SU-DHL-6 (cell line): ENCODE measurements around the gene SYNDIG1.

Source experiments
- H2AFZ ChIP-seq: fragments of 200-600 bp; sonication (generic); 2 replicates; pipeline ENCODE4 v1.6.1; 2014; ENCODE audit warnings: low read depth, mild to moderate bottlenecking, moderate library complexity, mixed read lengths, antibody characterized with exemption, low read length; ENCODE audit not compliant: severe bottlenecking
- H3F3A ChIP-seq: fragments of 200-600 bp; shearing (Covaris generic); 2 replicates; pipeline ENCODE4 v1.6.0; 2016; ENCODE audit warnings: antibody characterized with exemption, mild to moderate bottlenecking; ENCODE audit not compliant: insufficient read depth
- H3K27ac ChIP-seq: fragments of 200-600 bp; sonication (generic); 2 replicates; pipeline ENCODE4 v1.5.1; 2016; ENCODE audit warnings: low read depth, mild to moderate bottlenecking, low read length, moderate library complexity, mixed read lengths
- H3K27me3 ChIP-seq: fragments of 200-600 bp; sonication (generic), shearing (Covaris generic); 2 replicates; pipeline ENCODE4 v1.6.0; 2014; ENCODE audit warnings: mild to moderate bottlenecking, low read length
- H3K36me3 ChIP-seq: fragments of 200-600 bp; sonication (generic); 2 replicates; pipeline ENCODE4 v1.6.1; 2014; ENCODE audit warnings: mild to moderate bottlenecking, low read length, mixed read lengths
- H3K4me2 ChIP-seq: fragments of 300-600, 200-600 bp; shearing (Covaris generic), sonication (generic); 2 replicates; pipeline ENCODE4 v1.6.0; 2014; ENCODE audit warnings: low read length, low read depth, mild to moderate bottlenecking; ENCODE audit not compliant: poor library complexity, severe bottlenecking
- H3K4me3 ChIP-seq: fragments of 200-600 bp; sonication (generic); 2 replicates; pipeline ENCODE4 v1.5.1; 2014; ENCODE audit warnings: antibody characterized with exemption, low read length, mild to moderate bottlenecking, mixed read lengths; ENCODE audit not compliant: insufficient read depth, poor library complexity, severe bottlenecking
- H3K79me2 ChIP-seq: fragments of 200-600 bp; sonication (generic); 2 replicates; pipeline ENCODE4 v1.6.1; 2014; ENCODE audit warnings: mild to moderate bottlenecking, low read length, moderate library complexity; ENCODE audit not compliant: insufficient read depth
- H3K9ac ChIP-seq: fragments of 200-600 bp; sonication (generic); 2 replicates; pipeline ENCODE4 v1.7.0; 2014; ENCODE audit warnings: mild to moderate bottlenecking, low read length
- H3K9me2 ChIP-seq: fragments of 200-600 bp; sonication (generic); replicated peaks from 2 replicates; pipeline ENCODE4 v1.6.1; 2014; ENCODE audit warnings: low read length; ENCODE audit not compliant: insufficient read depth
- H3K9me3 ChIP-seq: fragments of 200-600 bp; sonication (generic); 2 replicates; pipeline ENCODE4 v1.6.1; 2014; ENCODE audit warnings: low read length, mixed read lengths; ENCODE audit not compliant: insufficient read depth
- H4K20me1 ChIP-seq: fragments of 200-600 bp; sonication (generic); 2 replicates; pipeline ENCODE4 v1.6.1; 2014; ENCODE audit warnings: low read depth, mild to moderate bottlenecking, antibody characterized with exemption, low read length, moderate library complexity, mixed read lengths
- CTCF ChIP-seq: fragments of 200-600 bp; sonication (generic); IDR thresholded peaks from one replicate; pipeline ENCODE4 v1.5.1; 2017; ENCODE audit warnings: antibody characterized with exemption, mild to moderate bottlenecking, low read length, moderate library complexity; ENCODE audit not compliant: insufficient read depth, poor library complexity, severe bottlenecking
- EZH2phosphoT487 ChIP-seq: fragments of 200-600 bp; sonication (generic), shearing (Covaris generic); conservative IDR thresholded peaks from 2 replicates; pipeline ENCODE4 v1.6.1; 2018; ENCODE audit warnings: mild to moderate bottlenecking, antibody characterized with exemption, low read length, moderate library complexity, mixed read lengths

Gene SYNDIG1

DNA sequence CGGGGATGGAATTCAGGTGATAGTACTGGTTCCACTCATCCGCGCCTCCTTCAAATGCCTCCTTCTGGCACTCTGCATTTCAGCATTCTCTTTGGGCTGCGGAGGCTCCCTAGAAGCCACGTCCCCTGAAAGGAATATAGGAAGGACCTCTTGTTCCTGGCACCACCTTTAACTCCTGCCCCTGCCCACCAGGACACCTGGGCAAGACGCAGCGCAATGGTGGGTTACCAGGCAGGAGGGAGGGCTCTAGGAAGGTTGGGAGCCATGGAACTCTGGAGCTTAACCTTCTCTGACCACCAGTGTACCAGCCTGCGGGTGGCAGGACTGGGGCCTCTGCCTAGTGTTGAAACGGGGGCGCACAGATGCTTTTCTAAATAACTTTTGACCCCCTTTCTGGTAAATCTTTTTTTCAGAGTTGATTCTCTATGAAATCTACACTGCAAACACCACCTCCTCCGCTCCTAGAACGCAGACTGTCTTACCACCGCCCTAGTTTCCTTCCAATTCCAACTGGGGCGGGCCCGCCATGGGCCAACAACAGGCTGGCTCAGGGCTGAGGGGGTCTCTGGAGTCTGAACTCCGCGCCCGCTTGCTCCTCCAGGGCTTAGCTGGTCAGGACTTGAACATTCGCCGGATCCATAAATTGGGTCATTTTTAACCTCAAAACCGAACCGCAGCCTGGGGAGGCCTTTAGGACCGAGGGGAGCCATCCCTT, 871 bp upstream of the SYNDIG1 start:
- Histone ChIP-seq H3K9ac (no peak overlapping the region), H4K20me1 (no peaks in the 10 kb centered on the region), H3K27me3 (no peaks in the 10 kb centered on the region; the same call in 1 of the 2 replicates), H3K4me3 (no peak overlapping the region), H3F3A (no peaks in the 10 kb centered on the region), H3K4me2 (no peak overlapping the region), H2AFZ (no peak overlapping the region), H3K79me2 (no peaks in the 10 kb centered on the region), H3K9me3 (no peaks in the 10 kb centered on the region), H3K27ac (no peak overlapping the region), H3K36me3 (no peaks in the 10 kb centered on the region), H3K9me2 (no peaks in the 10 kb centered on the region)
- TF ChIP-seq CTCF = no peak
- TF ChIP-seq EZH2phosphoT487 = no peak

DNA sequence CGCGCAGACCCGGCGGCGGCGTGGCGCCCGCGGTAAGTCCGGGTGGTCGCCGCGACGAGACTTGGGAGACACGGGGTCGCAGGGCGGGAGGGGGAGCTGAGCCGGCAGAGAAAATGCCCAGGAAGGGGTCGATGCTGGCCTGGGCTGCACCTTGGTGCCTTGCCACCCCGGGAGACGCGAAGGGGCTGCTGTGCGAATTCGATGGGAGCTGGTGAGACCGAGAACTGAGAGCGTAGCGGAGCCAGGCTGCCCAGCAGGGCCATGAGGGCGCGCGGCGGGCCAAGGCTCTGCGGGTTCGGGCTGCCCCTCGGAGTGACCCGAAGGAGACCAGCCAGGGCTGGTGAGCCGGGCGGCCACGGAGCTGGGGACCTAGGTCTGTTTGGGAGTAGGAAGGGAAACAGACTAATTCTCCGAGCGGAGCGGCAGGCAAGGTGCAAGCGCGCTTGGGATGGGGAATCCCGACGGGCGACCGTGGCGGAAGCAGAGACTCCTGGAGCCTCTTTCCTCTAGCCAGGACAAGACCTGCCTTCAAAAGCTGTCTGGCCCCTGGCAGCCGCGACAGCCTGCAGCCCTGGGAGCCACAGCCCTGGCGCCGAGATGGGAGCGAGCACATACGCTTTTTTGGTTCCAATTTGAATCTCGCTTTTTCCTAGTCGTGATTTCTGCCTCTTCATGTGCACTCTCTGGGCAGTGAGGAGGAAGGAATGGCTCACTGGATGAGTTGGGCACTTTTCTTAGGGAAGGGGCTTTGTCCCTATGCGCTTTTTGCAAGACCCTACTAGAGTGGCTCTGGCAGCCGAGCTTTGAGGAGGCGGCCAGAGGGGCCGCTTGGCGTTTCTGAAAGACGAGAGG, 691 bp downstream of the SYNDIG1 start:
- no peaks in the 10 kb centered on the region for H3K79me2 ChIP-seq
- H3F3A ChIP-seq = no peaks in the 10 kb centered on the region
- no peaks in the 10 kb centered on the region for H3K9me2 ChIP-seq
- H4K20me1 ChIP-seq = no peaks in the 10 kb centered on the region
- H3K4me3 ChIP-seq = no peak overlapping the region
- TF ChIP-seq EZH2phosphoT487 (no peak), CTCF (no peak)
- H3K27me3 ChIP-seq = no peaks in the 10 kb centered on the region; the same call in 1 of the 2 replicates
- H3K27ac ChIP-seq = no peak overlapping the region
- no peaks in the 10 kb centered on the region for H3K9me3 ChIP-seq
- no peak overlapping the region for H3K9ac ChIP-seq
- no peaks in the 10 kb centered on the region for H3K36me3 ChIP-seq
- H2AFZ ChIP-seq = no peak overlapping the region
- no peak overlapping the region for H3K4me2 ChIP-seq

DNA sequence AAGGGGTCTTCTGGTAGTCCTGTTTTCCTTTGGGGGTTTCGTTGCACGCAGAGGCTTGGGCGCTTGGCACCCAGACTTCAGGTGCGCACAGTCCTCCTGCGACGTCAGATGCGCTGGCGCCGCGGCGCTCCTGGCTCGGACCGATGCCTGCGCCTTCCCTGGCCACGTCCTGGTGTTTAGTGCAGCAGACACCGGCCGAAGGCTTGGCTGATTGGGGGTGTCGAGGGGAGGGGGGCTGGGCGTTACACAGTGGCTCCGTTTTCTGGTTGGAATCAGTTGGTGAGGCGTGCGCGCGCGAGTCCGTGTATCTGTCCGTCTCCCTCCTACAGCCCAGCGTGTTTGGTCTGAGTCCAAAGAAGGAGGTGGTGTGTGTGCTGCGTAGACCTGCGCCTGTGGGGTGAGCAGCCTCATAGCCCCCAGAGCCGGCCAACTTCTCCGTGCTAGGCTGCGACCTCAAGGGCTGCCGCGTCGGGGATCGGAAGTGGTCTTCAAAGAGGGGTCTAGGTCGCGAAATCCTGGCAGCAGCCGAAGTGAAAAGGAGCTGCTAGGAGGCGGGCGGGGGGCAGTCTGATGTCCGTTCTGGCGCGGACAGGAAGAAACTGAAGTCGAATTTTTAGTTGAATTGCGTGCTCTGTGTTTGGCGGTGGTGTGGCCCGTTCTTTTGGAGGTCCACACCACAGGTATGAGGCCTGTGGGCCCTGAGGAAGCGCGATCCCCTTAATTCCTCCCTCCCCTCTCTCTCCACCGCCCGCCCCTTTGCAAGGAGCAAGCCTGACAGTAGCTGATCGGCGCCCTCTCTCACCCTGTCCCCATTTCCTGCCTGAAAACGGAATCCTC, 1.5 kb downstream of the SYNDIG1 start:
- H3K27me3 ChIP-seq = no peaks in the 10 kb centered on the region; the same call in 1 of the 2 replicates
- no peak overlapping the region for H3K4me3 ChIP-seq
- H3K36me3 ChIP-seq = no peaks in the 10 kb centered on the region
- no peaks in the 10 kb centered on the region for H3K79me2 ChIP-seq
- no peak for TF ChIP-seq CTCF
- no peak for TF ChIP-seq EZH2phosphoT487
- H4K20me1 ChIP-seq = no peaks in the 10 kb centered on the region
- H3K27ac ChIP-seq = no peak overlapping the region
- H3K4me2 ChIP-seq = no peak overlapping the region
- H3K9ac ChIP-seq = no peak overlapping the region
- no peaks in the 10 kb centered on the region for H3K9me2 ChIP-seq
- no peaks in the 10 kb centered on the region for H3K9me3 ChIP-seq
- no peaks in the 10 kb centered on the region for H3F3A ChIP-seq
- H2AFZ ChIP-seq = no peak overlapping the region
